ENCODE measurements around the gene PRDM16. TPM values are rescaled to one million over a fixed set of nuclear protein-coding genes. Genes with fewer than 3 reads are reported as not detected.

The PRDM16 gene
- polyA plus RNA-seq, 1 of the 3 experiments (the other 2 are of a cell fraction): not detected

DNA sequence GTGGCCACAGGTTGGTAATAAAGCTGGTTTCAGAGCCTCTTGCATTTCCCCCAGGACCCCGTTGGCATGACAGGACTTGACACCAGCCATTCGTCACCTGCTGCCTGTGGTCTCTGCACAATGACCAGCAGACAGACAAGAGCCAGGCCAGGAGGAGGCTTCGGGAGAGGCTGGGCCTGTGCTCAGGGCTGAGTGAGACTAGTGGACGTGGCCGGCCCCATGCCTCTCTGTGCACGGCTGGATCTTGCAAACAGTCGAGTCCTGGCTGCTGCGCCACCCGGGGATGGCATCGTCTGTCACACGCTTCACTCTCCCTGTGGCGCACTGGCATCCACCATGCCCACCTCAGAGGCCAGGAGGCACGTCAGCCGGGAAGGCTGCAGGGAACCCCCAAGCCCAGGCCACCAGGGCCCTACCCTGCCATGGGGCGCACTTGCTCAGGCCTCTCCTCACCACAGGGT lies 208.0 kb downstream of the PRDM16 start (continued):
- TF ChIP-seq, protein P1, sequence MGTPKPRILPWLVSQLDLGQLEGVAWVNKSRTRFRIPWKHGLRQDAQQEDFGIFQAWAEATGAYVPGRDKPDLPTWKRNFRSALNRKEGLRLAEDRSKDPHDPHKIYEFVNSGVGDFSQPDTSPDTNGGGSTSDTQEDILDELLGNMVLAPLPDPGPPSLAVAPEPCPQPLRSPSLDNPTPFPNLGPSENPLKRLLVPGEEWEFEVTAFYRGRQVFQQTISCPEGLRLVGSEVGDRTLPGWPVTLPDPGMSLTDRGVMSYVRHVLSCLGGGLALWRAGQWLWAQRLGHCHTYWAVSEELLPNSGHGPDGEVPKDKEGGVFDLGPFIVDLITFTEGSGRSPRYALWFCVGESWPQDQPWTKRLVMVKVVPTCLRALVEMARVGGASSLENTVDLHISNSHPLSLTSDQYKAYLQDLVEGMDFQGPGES (IDR thresholded peaks at IDR 0.05; ENCODE audit: low read depth, low read length): no peak
- TF ChIP-seq, protein P2, sequence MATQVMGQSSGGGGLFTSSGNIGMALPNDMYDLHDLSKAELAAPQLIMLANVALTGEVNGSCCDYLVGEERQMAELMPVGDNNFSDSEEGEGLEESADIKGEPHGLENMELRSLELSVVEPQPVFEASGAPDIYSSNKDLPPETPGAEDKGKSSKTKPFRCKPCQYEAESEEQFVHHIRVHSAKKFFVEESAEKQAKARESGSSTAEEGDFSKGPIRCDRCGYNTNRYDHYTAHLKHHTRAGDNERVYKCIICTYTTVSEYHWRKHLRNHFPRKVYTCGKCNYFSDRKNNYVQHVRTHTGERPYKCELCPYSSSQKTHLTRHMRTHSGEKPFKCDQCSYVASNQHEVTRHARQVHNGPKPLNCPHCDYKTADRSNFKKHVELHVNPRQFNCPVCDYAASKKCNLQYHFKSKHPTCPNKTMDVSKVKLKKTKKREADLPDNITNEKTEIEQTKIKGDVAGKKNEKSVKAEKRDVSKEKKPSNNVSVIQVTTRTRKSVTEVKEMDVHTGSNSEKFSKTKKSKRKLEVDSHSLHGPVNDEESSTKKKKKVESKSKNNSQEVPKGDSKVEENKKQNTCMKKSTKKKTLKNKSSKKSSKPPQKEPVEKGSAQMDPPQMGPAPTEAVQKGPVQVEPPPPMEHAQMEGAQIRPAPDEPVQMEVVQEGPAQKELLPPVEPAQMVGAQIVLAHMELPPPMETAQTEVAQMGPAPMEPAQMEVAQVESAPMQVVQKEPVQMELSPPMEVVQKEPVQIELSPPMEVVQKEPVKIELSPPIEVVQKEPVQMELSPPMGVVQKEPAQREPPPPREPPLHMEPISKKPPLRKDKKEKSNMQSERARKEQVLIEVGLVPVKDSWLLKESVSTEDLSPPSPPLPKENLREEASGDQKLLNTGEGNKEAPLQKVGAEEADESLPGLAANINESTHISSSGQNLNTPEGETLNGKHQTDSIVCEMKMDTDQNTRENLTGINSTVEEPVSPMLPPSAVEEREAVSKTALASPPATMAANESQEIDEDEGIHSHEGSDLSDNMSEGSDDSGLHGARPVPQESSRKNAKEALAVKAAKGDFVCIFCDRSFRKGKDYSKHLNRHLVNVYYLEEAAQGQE (IDR thresholded peaks at IDR 0.05; ENCODE audit: low read depth, low read length): no peak
- TF ChIP-seq FOXM1 (IDR thresholded peaks at IDR 0.05; ENCODE audit: low read depth) (no peak), MEF2A (IDR thresholded peaks at IDR 0.05; ENCODE audit: borderline replicate concordance, low read depth) (no peak), FOXJ3 (CRISPR knock-in tag; IDR thresholded peaks at IDR 0.05) (no peak)

DNA sequence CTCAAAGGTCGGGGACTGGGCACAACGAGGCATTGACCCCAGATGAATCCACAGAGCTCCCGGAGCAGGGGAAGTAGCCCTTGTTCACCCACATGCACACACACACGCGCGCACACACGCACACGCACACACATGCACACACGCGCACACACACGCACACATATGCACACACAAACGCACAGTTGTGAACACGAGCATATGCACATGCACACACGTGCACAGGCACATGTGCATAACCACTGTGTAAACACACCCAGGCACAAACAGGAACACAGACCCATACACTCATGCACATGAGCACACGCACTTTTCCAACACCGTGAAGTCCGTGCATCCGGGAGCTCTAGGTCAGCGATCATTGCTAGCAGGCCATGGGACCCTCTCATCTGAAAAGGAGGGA lies 208.6 kb downstream of the PRDM16 start:
- Histone ChIP-seq H3K4me1 (ENCODE audit: control insufficient read depth in 1 of 2, insufficient read depth in 2 of 2, low read depth in 1 of 2, low read length in 1 of 2) (no peaks in the 10 kb centered on the region), H3K9ac (no peak overlapping the region), H3K79me2 (ENCODE audit: insufficient read depth) (no peaks in the 10 kb centered on the region), H3K9me2 (no peaks in the 10 kb centered on the region), H3K4me2 (no peak overlapping the region), H3K27ac (ENCODE audit: low read depth in 2 of 2, low read length in 1 of 2) (no peak overlapping the region), H2AFZ (ENCODE audit: low read depth) (no peak overlapping the region), H3K27me3 (ENCODE audit: insufficient read depth) (peaks cover 6% of the 10 kb centered on the region), H4K20me1 (ENCODE audit: insufficient read depth) (no peaks in the 10 kb centered on the region), H3K9me3 (no peaks in the 10 kb centered on the region), H3F3A (replicated peaks; ENCODE audit: insufficient read depth) (no peaks in the 10 kb centered on the region), H3K4me3 (ENCODE audit: low read depth in 2 of 2, low read length in 1 of 2) (no peak overlapping the region), H3K36me3 (replicated peaks in 1 of 2; ENCODE audit: control insufficient read depth in 1 of 2, insufficient read depth in 2 of 2, low read length in 1 of 2) (no peaks in the 10 kb centered on the region)
- DNase-seq: no peak
- POLR2A ChIA-PET: no interaction called here
- no peak for TF ChIP-seq POLR2AphosphoS5 (IDR thresholded peaks at IDR 0.05; ENCODE audit: low read depth, low read length)
- no peak for TF ChIP-seq RXRA (IDR thresholded peaks at IDR 0.05; ENCODE audit: borderline replicate concordance, low read depth)
- no peak for TF ChIP-seq TAF1 (IDR thresholded peaks at IDR 0.05; ENCODE audit: borderline replicate concordance, low read depth, low read length)
- WGBS (ENCODE audit: low lambda C conversion rate): 48% methylated on average over 11 of the region's 19 CpGs
- CTCF ChIA-PET: no interaction called here

DNA sequence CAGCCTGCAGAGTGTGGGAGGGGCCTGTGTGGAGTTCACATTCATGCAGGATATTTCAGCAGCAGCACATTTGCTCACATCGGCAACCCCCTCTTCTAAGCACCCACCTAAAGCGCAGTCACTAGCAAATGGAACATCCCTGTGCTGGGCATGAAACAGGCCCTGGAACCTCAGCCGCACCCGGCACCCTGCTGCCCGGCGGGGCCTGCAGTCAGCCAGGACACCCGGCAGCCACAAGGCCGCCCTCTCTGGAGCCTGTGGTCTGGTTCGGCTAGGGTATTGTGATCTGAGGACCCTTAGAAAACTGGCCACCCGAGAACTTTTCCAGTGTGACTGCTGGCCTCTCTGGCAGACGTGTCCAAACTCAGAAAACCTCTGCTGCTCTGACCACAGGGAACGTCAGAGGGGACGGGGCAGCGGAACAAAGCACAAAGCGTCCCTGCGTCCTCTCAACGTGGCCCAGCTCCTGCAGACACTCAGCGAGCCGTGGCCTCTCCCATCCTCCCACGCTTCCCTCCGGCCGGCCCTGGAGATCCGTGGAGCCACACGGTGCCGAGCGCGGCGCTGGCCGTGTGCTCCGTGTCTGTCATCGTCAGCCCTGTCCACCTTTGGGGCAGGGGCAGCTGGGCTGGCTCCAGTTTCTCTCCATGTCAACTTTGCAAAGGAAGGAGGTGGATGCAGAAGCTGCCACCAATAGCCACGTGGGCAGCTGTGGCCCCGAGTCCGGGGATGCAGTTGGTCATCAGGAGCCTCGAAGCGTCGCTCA lies 209.6 kb downstream of the PRDM16 start:
- ChIA-PET CTCF (no interaction called here), POLR2A (no interaction called here)
- no peak for DNase-seq
- Histone ChIP-seq H3K9me3 (no peaks in the 10 kb centered on the region), H3K36me3 (replicated peaks in 1 of 2; ENCODE audit: control insufficient read depth in 1 of 2, insufficient read depth in 2 of 2, low read length in 1 of 2) (no peaks in the 10 kb centered on the region), H3K9me2 (no peaks in the 10 kb centered on the region), H3F3A (replicated peaks; ENCODE audit: insufficient read depth) (no peaks in the 10 kb centered on the region), H2AFZ (ENCODE audit: low read depth) (no peak overlapping the region), H4K20me1 (ENCODE audit: insufficient read depth) (no peaks in the 10 kb centered on the region), H3K27ac (ENCODE audit: low read depth in 2 of 2, low read length in 1 of 2) (no peak overlapping the region), H3K4me1 (ENCODE audit: control insufficient read depth in 1 of 2, insufficient read depth in 2 of 2, low read depth in 1 of 2, low read length in 1 of 2) (no peaks in the 10 kb centered on the region), H3K79me2 (ENCODE audit: insufficient read depth) (no peaks in the 10 kb centered on the region), H3K27me3 (ENCODE audit: insufficient read depth) (peaks cover 16% of the 10 kb centered on the region), H3K4me2 (no peak overlapping the region), H3K9ac (no peak overlapping the region), H3K4me3 (ENCODE audit: low read depth in 2 of 2, low read length in 1 of 2) (no peak overlapping the region)
- TF ChIP-seq NFIC (IDR thresholded peaks at IDR 0.05; ENCODE audit: borderline replicate concordance) (no peak), MXI1 (IDR thresholded peaks at IDR 0.05; ENCODE audit: low read depth, low read length) (no peak), GATA2 (CRISPR knock-in tag; IDR thresholded peaks at IDR 0.05) (no peak), FOSL2 (IDR thresholded peaks at IDR 0.05; ENCODE audit: borderline replicate concordance, low read depth) (no peak), RXRA (IDR thresholded peaks at IDR 0.05; ENCODE audit: borderline replicate concordance, low read depth) (no peak)
- TF ChIP-seq, protein P3, sequence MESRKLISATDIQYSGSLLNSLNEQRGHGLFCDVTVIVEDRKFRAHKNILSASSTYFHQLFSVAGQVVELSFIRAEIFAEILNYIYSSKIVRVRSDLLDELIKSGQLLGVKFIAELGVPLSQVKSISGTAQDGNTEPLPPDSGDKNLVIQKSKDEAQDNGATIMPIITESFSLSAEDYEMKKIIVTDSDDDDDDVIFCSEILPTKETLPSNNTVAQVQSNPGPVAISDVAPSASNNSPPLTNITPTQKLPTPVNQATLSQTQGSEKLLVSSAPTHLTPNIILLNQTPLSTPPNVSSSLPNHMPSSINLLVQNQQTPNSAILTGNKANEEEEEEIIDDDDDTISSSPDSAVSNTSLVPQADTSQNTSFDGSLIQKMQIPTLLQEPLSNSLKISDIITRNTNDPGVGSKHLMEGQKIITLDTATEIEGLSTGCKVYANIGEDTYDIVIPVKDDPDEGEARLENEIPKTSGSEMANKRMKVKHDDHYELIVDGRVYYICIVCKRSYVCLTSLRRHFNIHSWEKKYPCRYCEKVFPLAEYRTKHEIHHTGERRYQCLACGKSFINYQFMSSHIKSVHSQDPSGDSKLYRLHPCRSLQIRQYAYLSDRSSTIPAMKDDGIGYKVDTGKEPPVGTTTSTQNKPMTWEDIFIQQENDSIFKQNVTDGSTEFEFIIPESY (IDR thresholded peaks at IDR 0.05; ENCODE audit: borderline replicate concordance, low read depth): no peak
- TF ChIP-seq, protein P4, sequence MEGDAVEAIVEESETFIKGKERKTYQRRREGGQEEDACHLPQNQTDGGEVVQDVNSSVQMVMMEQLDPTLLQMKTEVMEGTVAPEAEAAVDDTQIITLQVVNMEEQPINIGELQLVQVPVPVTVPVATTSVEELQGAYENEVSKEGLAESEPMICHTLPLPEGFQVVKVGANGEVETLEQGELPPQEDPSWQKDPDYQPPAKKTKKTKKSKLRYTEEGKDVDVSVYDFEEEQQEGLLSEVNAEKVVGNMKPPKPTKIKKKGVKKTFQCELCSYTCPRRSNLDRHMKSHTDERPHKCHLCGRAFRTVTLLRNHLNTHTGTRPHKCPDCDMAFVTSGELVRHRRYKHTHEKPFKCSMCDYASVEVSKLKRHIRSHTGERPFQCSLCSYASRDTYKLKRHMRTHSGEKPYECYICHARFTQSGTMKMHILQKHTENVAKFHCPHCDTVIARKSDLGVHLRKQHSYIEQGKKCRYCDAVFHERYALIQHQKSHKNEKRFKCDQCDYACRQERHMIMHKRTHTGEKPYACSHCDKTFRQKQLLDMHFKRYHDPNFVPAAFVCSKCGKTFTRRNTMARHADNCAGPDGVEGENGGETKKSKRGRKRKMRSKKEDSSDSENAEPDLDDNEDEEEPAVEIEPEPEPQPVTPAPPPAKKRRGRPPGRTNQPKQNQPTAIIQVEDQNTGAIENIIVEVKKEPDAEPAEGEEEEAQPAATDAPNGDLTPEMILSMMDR (IDR thresholded peaks at IDR 0.05): no peak
- 33% methylated on average over 3 of the region's 37 CpGs for WGBS (ENCODE audit: low lambda C conversion rate)

All from SK-N-SH (cell line).